Neural cell (in vitro differentiated cells): ENCODE measurements around the gene MTFR2. TPM values are rescaled to one million over a fixed set of nuclear protein-coding genes. Genes with fewer than 3 reads are reported as not detected.

Experiments used
- H2AFZ ChIP-seq: fragments of 200-600, 300-800 bp; sonication (generic), shearing (Covaris generic); 2 replicates; pipeline ENCODE4 v1.6.0; 2014; ENCODE audit warnings: low read depth, mild to moderate bottlenecking, antibody characterized with exemption, low read length, moderate library complexity
- H3F3A ChIP-seq: fragments of 200-600 bp; shearing (Covaris generic); 2 replicates; pipeline ENCODE4 v1.6.1; 2016; ENCODE audit warnings: mild to moderate bottlenecking, moderate library complexity, mixed read lengths, antibody characterized with exemption, low read length; ENCODE audit not compliant: insufficient read depth, poor library complexity, severe bottlenecking
- H3K27ac ChIP-seq: fragments of 200-600, 300-800 bp; sonication (generic), shearing (Covaris generic); 2 replicates; pipeline ENCODE4 v1.5.1; 2014; ENCODE audit warnings: mild to moderate bottlenecking, low read length, moderate library complexity
- H3K27me3 ChIP-seq: fragments of 300-800, 200-600 bp; sonication (generic), shearing (Covaris generic); 2 replicates; pipeline ENCODE4 v1.6.0; 2014; ENCODE audit warnings: mild to moderate bottlenecking, low read depth, low read length, moderate library complexity; ENCODE audit not compliant: insufficient read depth
- H3K36me3 ChIP-seq: fragments of 300-800, 200-600 bp; sonication (generic), shearing (Covaris generic); 2 replicates; pipeline ENCODE4 v1.5.1; 2014; ENCODE audit warnings: mild to moderate bottlenecking, antibody characterized with exemption, low read length, moderate library complexity; ENCODE audit not compliant: insufficient read depth
- H3K4me2 ChIP-seq: fragments of 300-800, 200-600 bp; sonication (generic), shearing (Covaris generic); 2 replicates; pipeline ENCODE4 v1.6.0; 2014; ENCODE audit warnings: mild to moderate bottlenecking, low read length
- H3K4me3 ChIP-seq: fragments of 300-800, 200-600 bp; sonication (generic), shearing (Covaris generic); 2 replicates; pipeline ENCODE4 v1.5.1; 2014; ENCODE audit warnings: mild to moderate bottlenecking, low read length, moderate library complexity
- H3K79me2 ChIP-seq: fragments of 200-600 bp; shearing (Covaris generic); replicated peaks from 2 replicates; pipeline ENCODE4 v1.6.0; 2014; ENCODE audit warnings: mild to moderate bottlenecking, low read length, moderate library complexity; ENCODE audit not compliant: insufficient read depth
- H3K9ac ChIP-seq: fragments of 300-800, 200-600 bp; sonication (generic), shearing (Covaris generic); 2 replicates; pipeline ENCODE4 v1.6.1; 2016; ENCODE audit warnings: mild to moderate bottlenecking, low read length, mixed read lengths
- H3K9me2 ChIP-seq: fragments of 200-600 bp; shearing (Covaris generic); 2 replicates; pipeline ENCODE4 v1.6.1; 2016; ENCODE audit warnings: mild to moderate bottlenecking, low read length, mixed read lengths; ENCODE audit not compliant: insufficient read depth
- H3K9me3 ChIP-seq: fragments of 200-600, 300-800 bp; sonication (generic), shearing (Covaris generic); 2 replicates; pipeline ENCODE4 v1.6.1; 2016; ENCODE audit warnings: mild to moderate bottlenecking, mixed run types, low read length, moderate library complexity, mixed read lengths
- H4K20me1 ChIP-seq: fragments of 200-600 bp; shearing (Covaris generic); 2 replicates; pipeline ENCODE4 v1.6.1; 2016; ENCODE audit warnings: mild to moderate bottlenecking, mixed run types; ENCODE audit not compliant: insufficient read depth
- CTCF ChIP-seq: fragments of 450-650 bp; IDR thresholded peaks from 2 replicates; pipeline ENCODE4 v1.5.1; 2014; ENCODE audit warnings: antibody characterized with exemption, mild to moderate bottlenecking, moderate library complexity; ENCODE audit not compliant: poor library complexity, severe bottlenecking
- EP300 ChIP-seq: fragments of 450-650 bp; conservative IDR thresholded peaks from 2 replicates; pipeline ENCODE4 v1.6.1; 2014; ENCODE audit warnings: antibody characterized with exemption, mild to moderate bottlenecking, moderate library complexity; ENCODE audit not compliant: poor library complexity, severe bottlenecking
- EZH2 ChIP-seq: fragments of 200-600, 300-800 bp; shearing (Covaris generic), sonication (generic); IDR thresholded peaks from 2 replicates; pipeline ENCODE4 v1.6.1; 2014; ENCODE audit warnings: antibody characterized with exemption, low read length, borderline replicate concordance, mild to moderate bottlenecking; ENCODE audit not compliant: insufficient read depth, poor library complexity, severe bottlenecking
- MXI1 ChIP-seq: fragments of 450-650 bp; conservative IDR thresholded peaks from 2 replicates; pipeline ENCODE4 v1.6.1; 2014; ENCODE audit warnings: antibody characterized with exemption, mild to moderate bottlenecking; ENCODE audit not compliant: poor library complexity, severe bottlenecking
- POLR2AphosphoS5 ChIP-seq: IDR thresholded peaks from 2 replicates; pipeline ENCODE4 v1.6.1; 2012
- RAD21 ChIP-seq: fragments of 450-650 bp; conservative IDR thresholded peaks from 2 replicates; pipeline ENCODE4 v1.6.1; 2014; ENCODE audit warnings: antibody characterized with exemption, mild to moderate bottlenecking, moderate library complexity
- SMC3 ChIP-seq: fragments of 450-650 bp; conservative IDR thresholded peaks from 2 replicates; pipeline ENCODE4 v1.6.1; 2014; ENCODE audit warnings: antibody characterized with exemption, mild to moderate bottlenecking, moderate library complexity; ENCODE audit not compliant: poor library complexity
- TAF1 ChIP-seq: IDR thresholded peaks from 2 replicates; pipeline ENCODE4 v1.6.1; 2012; ENCODE audit warnings: low read depth
- polyA plus RNA-seq: library from polyadenylated mRNA; depleted of rRNA; stranded (reverse); fragments of >200 nt; gene quantifications from 2 replicates; pipeline ENCODE4 v1.2.3, GENCODE V29; 2014
- TF ChIP-seq, protein P1 (sequence below): IDR thresholded peaks from 2 replicates; pipeline ENCODE4 v1.6.1; 2012; ENCODE audit warnings: borderline replicate concordance

MTFR2 gene
- polyA plus RNA-seq, 1 donor from 2014 or later: not detected

- H3K4me3 ChIP-seq: no peak overlapping the region
- H2AFZ ChIP-seq: no peak overlapping the region
- H3K9me2 ChIP-seq: no peaks in the 10 kb centered on the region
- no peaks in the 10 kb centered on the region for H3K27me3 ChIP-seq
- H3K36me3 ChIP-seq: no peaks in the 10 kb centered on the region
- no peak overlapping the region for H3K27ac ChIP-seq
- H3K4me2 ChIP-seq: no peak overlapping the region
- H3K9ac ChIP-seq: no peak overlapping the region
- no peaks in the 10 kb centered on the region for H4K20me1 ChIP-seq
- no peaks in the 10 kb centered on the region for H3K9me3 ChIP-seq
- no peak for TF ChIP-seq MXI1
- no peak for TF ChIP-seq TAF1
- TF ChIP-seq RAD21: no peak
- no peak for TF ChIP-seq SMC3
- TF ChIP-seq CTCF: no peak
- no peak for TF ChIP-seq EZH2
- TF ChIP-seq, protein P1, sequence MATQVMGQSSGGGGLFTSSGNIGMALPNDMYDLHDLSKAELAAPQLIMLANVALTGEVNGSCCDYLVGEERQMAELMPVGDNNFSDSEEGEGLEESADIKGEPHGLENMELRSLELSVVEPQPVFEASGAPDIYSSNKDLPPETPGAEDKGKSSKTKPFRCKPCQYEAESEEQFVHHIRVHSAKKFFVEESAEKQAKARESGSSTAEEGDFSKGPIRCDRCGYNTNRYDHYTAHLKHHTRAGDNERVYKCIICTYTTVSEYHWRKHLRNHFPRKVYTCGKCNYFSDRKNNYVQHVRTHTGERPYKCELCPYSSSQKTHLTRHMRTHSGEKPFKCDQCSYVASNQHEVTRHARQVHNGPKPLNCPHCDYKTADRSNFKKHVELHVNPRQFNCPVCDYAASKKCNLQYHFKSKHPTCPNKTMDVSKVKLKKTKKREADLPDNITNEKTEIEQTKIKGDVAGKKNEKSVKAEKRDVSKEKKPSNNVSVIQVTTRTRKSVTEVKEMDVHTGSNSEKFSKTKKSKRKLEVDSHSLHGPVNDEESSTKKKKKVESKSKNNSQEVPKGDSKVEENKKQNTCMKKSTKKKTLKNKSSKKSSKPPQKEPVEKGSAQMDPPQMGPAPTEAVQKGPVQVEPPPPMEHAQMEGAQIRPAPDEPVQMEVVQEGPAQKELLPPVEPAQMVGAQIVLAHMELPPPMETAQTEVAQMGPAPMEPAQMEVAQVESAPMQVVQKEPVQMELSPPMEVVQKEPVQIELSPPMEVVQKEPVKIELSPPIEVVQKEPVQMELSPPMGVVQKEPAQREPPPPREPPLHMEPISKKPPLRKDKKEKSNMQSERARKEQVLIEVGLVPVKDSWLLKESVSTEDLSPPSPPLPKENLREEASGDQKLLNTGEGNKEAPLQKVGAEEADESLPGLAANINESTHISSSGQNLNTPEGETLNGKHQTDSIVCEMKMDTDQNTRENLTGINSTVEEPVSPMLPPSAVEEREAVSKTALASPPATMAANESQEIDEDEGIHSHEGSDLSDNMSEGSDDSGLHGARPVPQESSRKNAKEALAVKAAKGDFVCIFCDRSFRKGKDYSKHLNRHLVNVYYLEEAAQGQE: no peak
- no peak for TF ChIP-seq POLR2AphosphoS5
- TF ChIP-seq EP300: no peak
- no peaks in the 10 kb centered on the region for H3F3A ChIP-seq
- no peaks in the 10 kb centered on the region for H3K79me2 ChIP-seq
Observed at GRCh38 chr6:136210398-136211165, 39.5 kb downstream of the MTFR2 start.

- Histone ChIP-seq H3K36me3 (no peaks in the 10 kb centered on the region), H2AFZ (no peak overlapping the region), H3K9ac (no peak overlapping the region), H3K27ac (no peak overlapping the region), H3K4me3 (no peak overlapping the region), H3K27me3 (no peaks in the 10 kb centered on the region), H3K9me3 (no peaks in the 10 kb centered on the region), H3F3A (no peaks in the 10 kb centered on the region), H3K4me2 (no peak overlapping the region), H4K20me1 (no peaks in the 10 kb centered on the region), H3K9me2 (no peaks in the 10 kb centered on the region), H3K79me2 (no peaks in the 10 kb centered on the region)
- no peak for TF ChIP-seq CTCF
- no peak for TF ChIP-seq MXI1
- TF ChIP-seq EZH2: no peak
- TF ChIP-seq, protein P1: no peak
- no peak for TF ChIP-seq EP300
- TF ChIP-seq TAF1: no peak
- no peak for TF ChIP-seq POLR2AphosphoS5
- TF ChIP-seq SMC3: no peak
- no peak for TF ChIP-seq RAD21
Observed at GRCh38 chr6:136209496-136209895, 40.6 kb downstream of the MTFR2 start.
